HG03095 (cell line): ENCODE data around the gene MFAP4.
"Not testable (repeated sequence)": the region's sequence is repeated elsewhere in the genome, so short reads cannot be mapped to it uniquely, and the experiment has no call there.

Experiments
- ATAC-seq: cut with Tn5 transposase; IDR thresholded peaks from one replicate; pipeline ENCODE4 v1.9.1; 2021; ENCODE audit warnings: moderate library complexity; ENCODE audit not compliant: unreplicated experiment

The MFAP4 gene

DNA sequence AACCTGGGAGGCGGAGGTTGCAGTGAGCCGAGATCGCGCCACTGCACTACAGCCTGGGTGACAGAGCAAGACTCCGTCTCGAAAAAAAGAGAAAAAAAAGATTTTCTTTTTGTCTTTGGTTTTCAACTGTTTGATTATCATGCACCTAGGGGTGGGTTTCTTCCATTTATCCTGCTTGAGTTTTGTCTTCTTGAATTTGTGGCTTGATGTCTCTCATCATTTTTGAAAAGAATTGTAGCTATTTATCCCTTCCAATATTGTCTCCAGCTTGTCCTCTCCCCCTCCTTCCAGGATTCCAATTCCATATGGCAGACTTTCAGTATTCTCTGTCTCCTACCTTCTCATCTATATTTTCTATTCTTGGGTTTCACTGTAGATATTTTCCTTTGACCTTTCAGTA is 32.2 kb downstream of the MFAP4 start:
- no peak for ATAC-seq

- not testable (repeated sequence) for ATAC-seq
Observed at GRCh38 chr17:19353401-19353800, 33.6 kb downstream of the MFAP4 start.

GRCh38 chr17:19348806-19349205 is 38.2 kb downstream of the MFAP4 start:
- ATAC-seq = no peak

DNA sequence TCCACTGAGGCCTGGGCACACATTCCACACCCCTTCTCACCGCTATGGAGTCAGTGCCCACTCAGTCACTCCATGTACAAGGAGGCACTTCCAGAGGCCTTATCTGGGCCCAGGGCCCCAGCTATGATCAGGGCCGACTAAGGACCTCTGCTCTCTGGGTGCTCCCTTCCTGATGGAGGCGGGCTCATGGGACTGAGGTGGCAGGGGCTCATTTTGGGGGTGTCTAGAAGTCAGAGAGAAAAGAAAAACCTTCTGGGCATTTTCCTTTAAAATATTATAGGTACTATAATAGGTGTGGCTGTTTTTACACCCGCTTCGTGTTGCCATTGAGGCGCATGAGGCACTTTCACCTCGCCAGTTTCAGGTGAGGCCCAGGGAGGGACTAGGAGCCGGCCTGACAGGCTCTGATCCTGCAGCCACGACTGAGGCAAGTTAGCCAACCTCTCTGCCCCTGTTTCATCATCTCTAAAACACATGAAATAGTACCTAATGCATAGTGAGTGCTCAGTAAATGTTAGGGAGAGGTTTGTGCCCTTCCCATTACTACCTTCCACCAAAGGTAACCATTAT is 38.8 kb downstream of the MFAP4 start:
- ATAC-seq = no peak

GRCh38 chr17:19347323-19348080 is 39.5 kb downstream of the MFAP4 start:
- no peak for ATAC-seq

DNA sequence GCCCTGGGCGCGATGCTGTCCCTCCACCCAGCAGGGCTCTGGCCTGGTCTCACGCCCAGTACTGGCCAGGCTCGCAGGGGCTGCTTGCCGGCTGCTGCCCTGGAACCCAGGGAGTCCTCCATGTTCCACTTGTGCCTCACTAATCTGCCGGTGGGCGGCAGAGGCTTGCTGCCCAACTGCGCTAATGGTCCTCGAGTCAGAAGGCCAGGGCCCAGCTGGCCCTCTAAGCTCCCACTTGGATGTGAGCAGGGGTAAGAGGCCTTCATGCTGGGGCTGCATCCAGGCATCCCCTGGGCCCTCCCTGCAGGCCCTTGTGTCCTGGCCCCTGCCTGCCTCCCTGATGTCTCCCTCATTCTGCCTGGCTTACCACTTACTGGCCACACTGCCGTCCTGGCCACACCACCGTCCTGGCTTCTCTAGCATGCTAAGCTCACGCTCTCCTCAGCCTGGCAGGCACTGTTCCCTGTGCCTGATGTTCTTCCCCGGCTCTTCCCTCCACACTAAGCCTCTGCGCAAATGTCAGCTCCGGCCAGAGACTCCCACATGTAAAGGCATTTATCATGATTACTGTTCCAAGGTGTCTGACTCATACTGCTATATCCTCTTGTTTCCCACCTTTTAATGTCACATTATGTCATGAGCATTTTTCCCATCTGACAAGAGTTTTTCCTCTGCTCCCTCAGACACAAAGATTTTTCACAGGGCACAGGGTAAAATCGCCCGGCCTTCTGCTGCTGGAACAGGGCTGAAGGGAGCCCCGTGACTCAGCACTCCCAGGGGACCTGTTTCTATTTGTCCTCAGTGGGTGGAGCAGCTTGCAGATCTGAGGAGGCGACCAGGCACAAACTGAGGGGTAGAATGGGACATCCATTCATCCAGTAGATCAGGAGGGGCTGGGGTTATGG is 40.4 kb downstream of the MFAP4 start:
- no peak for ATAC-seq

DNA sequence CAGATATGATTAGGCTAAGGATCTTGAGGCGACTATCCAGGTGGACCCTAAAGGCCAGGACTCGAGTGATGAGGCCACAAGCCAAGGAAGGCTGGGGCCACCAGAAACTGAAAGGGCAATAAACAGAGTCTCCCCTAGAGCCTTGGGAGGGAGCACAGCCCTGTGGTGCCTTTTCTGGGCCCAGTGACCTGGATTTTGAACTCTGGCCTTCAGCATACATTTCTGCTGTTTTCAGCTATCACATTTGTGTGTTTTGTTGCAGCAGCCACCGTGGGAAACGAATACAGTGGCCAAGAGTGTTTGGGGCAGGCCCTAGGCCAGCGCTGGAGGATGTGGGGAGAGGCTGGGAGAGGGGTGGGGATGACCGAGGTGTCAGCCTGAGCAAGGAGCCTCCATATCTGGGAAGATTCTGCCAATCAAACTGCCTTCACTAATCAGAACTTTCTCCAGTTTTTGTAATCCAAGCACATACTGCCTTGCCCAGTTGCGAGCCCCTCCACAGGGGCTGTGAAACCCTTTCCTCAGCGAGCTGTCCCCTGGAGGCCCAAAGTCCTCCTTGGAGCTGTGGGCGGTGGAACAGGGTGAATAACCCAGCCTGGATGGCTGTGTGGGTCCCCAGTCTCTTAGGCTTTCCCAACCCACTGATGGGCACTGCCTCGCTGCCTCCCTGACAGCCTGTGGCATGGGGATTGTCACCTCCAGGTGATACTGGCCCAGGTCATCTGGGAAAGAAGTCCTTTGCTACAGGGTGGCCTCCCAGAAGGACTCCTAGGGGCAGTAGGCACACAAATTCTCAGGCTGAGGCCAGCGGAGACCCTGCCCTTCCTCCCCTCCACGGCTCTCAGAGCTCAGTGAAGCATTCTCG is 41.3 kb downstream of the MFAP4 start:
- no peak for ATAC-seq

DNA sequence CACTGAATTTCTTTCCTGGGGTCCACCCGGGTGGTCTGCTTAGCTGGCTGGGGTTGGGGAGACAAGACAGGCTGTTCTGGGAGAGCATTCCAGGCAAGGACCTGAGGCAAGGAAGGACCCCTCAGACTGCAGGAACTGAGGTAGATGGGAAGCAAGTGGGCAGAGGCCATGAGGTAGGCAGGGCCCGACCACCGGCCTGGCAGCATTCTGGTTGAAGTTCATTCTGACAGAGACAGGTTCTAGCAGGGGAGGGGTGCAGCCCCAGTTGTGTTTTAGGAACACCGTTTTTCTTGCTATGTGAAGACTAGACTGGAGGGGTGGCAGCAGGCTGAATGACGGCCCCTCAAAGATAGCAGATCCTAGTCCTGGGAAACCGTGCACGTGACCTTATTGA is 41.9 kb downstream of the MFAP4 start:
- ATAC-seq = no peak

DNA sequence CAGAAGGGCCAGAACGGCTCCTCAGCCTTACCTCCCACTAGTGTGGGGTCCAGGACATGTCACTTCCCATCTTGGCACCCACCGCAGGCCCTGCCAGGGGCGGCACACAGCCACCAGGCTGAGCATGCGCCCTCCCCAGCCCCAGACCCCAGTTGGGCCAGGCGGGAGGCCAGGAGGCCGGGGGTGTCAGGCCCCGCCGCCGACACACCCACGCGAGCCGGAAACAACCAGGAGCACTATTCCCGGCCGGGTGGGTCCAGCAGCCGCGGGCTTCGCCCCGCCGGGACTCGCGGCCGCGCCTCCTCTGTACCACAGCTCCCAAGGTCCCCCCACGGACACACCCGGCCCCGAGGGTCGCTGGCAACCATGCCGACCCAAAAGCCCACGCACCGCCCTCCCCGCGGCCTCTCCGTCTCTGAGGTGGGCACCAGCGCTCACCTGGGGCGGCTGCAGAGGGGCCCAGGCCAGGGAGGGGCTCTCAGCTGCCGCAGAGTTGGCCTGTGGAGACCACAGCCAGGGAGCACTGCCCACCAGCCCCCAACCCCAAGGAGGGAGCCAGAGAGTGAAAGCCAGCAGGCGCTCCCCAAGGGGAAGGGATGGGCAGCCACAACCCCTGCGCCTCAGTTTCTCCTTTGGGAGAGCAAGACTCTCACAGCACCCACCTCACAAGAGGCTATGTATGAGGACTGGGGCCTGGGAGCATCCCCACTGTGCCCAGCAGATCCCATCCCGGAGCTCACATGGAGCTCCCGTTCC is 42.5 kb downstream of the MFAP4 start:
- no peak for ATAC-seq

DNA sequence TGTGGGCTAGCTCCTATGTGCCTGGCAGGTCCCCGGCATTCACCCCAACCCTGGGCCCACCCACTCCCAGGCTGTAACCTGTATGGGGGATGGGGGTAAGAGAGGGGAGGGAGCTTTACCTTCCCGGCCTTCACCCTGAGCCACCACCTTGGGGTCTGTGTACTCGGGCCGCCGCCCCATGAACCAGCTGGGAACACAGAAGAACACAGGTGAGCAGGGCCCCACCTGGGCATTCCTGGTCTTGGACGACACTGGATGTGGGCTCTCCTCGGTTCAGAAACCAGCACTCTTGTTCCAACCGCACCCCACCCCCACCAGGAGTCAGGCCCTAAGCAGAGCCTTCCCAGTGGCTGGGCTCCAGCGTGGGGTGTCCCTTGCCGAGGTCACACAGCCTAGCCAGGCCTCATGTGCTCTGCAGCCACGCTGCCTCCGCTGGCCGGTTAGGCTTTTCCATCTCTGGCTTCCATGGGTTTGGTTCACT is 43.3 kb downstream of the MFAP4 start:
- ATAC-seq = no peak

DNA sequence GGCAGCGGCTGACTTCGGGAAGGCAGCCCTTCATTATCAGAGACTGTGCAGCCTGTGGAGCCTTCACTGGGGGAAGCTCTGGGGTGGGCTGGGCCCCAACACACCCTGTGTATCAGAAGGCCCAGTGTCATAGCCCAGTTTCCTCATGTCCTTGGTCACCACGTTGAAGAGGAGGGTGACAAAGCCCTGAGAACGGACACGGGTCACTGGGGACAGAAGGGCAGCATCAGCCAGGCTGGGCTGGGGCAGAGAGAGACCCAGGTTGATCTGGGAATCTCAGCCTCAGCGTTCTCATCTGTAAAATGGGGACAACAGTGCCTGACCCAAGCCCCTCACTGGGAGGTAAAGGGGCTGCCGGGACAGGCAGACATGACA is 43.7 kb downstream of the MFAP4 start:
- ATAC-seq = no peak

DNA sequence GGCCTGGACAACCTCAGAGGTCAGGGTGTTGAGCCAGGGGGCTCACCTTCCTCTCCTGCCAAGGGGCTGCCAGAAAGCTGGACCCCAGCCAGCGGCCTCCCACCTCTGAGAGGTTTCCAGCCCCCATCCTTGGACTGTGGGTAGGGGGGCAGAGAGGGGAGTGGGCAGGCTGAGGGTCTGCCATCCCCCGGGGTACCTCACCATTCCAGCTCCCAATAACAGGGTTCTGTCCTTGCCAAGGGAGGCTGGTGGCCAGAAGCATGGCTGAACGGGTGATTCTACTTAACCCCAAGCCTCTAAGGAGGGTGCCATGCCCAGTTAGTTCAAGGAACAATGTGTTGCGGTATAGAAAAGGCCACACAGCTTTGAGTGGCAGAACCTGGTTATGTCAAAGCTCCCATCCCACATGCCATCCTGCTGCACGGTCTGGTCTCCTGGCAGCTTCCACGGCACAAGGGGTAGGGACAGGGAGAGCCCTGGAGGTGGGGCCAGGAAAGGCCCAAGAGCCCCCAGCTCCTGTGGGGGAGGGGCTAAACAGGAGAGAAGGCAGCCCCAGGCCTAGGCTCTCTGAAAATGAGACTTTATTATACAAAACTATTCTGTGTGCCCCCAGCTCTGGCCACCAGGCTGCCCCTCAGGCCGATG is 44.3 kb downstream of the MFAP4 start:
- ATAC-seq = no peak

DNA sequence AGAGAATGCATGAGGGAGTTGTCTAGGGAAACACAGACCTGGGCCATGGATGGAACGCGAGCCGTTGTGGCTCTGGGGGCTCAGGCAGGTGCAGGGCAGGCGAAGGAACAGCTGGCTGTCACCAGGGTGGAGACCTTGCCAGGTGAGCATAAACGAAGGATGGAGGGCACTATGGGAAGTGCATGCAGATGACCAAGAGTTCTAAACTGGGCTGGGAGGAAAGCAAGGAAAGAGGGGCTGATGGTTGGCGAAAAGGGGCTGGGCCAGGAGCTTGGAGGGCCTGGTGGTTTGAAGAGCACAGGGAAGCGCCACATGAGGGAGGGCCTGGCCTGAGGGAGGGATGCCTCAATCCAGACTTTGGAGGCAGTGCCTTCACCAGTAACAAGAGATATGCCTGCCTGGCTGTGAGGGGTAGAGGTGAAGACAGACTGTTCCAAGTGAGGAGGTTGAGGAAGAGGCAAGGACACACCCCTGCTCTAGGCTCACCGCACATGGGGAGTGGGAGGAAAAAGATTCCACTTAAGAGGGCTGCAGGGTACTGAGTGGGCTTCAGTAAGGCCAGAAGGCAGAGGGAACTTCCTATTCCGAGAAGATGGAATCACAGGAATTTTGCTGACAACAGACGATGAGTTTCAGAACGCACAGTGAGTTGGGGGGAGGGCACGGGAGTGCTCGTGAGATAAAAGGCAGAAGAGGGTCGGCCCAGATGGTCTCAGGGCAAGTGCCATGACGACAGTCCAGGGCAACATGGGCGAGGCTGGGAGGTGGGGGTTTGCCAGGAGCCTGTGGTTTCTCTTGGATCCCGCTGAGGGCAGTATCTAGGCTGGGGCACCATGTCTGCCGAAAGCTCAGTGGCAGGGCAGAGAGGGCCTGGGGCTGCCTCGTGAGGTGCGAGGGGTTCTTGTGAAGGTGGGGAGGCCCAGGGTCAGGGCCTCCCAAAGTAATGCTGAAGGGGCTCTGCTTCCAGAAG is 45.1 kb downstream of the MFAP4 start:
- no peak for ATAC-seq

GRCh38 chr17:19341211-19341631 is 45.8 kb downstream of the MFAP4 start:
- ATAC-seq = no peak

- no peak for ATAC-seq
Observed at GRCh38 chr17:19339341-19339815, 47.6 kb downstream of the MFAP4 start.

- no peak for ATAC-seq
Observed at GRCh38 chr17:19338031-19338990, 48.7 kb downstream of the MFAP4 start.

DNA sequence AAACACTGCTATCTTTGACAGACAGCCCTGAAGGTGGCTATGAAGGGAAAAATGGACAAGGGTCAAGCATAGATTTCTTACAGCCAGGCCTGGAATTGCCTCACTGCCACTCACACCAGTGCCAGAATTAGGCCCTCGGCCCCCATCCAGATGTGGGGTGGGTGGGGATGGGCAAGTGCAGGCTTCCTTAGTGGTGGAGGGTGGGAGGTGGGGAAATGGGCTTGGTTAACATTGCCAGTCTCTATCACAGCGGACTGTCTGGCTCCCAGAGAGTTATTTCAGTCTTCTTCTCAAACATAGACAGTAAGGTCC is 49.3 kb downstream of the MFAP4 start:
- ATAC-seq = no peak
